Peyer's patch (tissue), 4 donors: ENCODE results near the gene TLR10.

Experiments used
- POLR2A ChIP-seq, 2 donors: fragments of 450-650 bp; IDR thresholded peaks; one replicate each; pipeline ENCODE4 v1.5.1; 2017; ENCODE audit warnings: antibody characterized with exemption in 2 of 2, mild to moderate bottlenecking in 2 of 2, moderate library complexity in 2 of 2
- TF ChIP-seq, protein P1 (sequence below), 6 experiments: fragments of 450-650 bp in 4 of 6; fragments of 200-600 bp in 2 of 6; sonication (generic) in 1 of 6; IDR thresholded peaks; one replicate each; pipeline ENCODE4 v1.5.1; 2017 to 2019; ENCODE audit warnings: antibody characterized with exemption in 6 of 6, mild to moderate bottlenecking in 3 of 6, moderate library complexity in 1 of 6

GRCh38 chr4:38730493-38730829 lies 52.3 kb downstream of the TLR10 start:
- TF ChIP-seq, protein P1, sequence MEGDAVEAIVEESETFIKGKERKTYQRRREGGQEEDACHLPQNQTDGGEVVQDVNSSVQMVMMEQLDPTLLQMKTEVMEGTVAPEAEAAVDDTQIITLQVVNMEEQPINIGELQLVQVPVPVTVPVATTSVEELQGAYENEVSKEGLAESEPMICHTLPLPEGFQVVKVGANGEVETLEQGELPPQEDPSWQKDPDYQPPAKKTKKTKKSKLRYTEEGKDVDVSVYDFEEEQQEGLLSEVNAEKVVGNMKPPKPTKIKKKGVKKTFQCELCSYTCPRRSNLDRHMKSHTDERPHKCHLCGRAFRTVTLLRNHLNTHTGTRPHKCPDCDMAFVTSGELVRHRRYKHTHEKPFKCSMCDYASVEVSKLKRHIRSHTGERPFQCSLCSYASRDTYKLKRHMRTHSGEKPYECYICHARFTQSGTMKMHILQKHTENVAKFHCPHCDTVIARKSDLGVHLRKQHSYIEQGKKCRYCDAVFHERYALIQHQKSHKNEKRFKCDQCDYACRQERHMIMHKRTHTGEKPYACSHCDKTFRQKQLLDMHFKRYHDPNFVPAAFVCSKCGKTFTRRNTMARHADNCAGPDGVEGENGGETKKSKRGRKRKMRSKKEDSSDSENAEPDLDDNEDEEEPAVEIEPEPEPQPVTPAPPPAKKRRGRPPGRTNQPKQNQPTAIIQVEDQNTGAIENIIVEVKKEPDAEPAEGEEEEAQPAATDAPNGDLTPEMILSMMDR (IDR thresholded peaks at IDR 0.05), result no peak
- no peak for TF ChIP-seq POLR2A (IDR thresholded peaks at IDR 0.05)
